Activated CD8-positive, alpha-beta memory T cell treated with anti-CD3 and anti-CD28 coated beads, Interleukin-2, amount 50 U/mL, for 24 hours (primary cell): ENCODE results near the gene UBASH3B.

ENCODE experiments used
- DNase-seq: peaks from one replicate; pipeline ENCODE4 v3.0.0-alpha.2; 2020; ENCODE audit errors: extremely low read depth

The UBASH3B gene

GRCh38 chr11:122780296-122780949 is 124.9 kb downstream of the UBASH3B start:
- no peak for DNase-seq

GRCh38 chr11:122781378-122782195 is 126.1 kb downstream of the UBASH3B start:
- peak; percentile 51 for DNase-seq

- no peak for DNase-seq
These were observed 126.7 kb downstream of the UBASH3B start for GRCh38 chr11:122782222-122782621.

- no peak for DNase-seq
These were observed 128.9 kb downstream of the UBASH3B start for GRCh38 chr11:122784325-122784955.

- no peak for DNase-seq
These were observed 129.6 kb downstream of the UBASH3B start for GRCh38 chr11:122785031-122785541.

GRCh38 chr11:122786896-122787295 is 131.4 kb downstream of the UBASH3B start:
- no peak for DNase-seq

- DNase-seq, result no peak
These were observed 133.4 kb downstream of the UBASH3B start for GRCh38 chr11:122788781-122789535.

GRCh38 chr11:122789907-122790306 is 134.4 kb downstream of the UBASH3B start:
- no peak for DNase-seq

GRCh38 chr11:122791411-122791810 is 135.9 kb downstream of the UBASH3B start:
- DNase-seq, result no peak

GRCh38 chr11:122791836-122792235 is 136.3 kb downstream of the UBASH3B start:
- no peak for DNase-seq

- no peak for DNase-seq
These were observed 138.0 kb downstream of the UBASH3B start for GRCh38 chr11:122793515-122793914.

GRCh38 chr11:122795307-122795706 is 139.8 kb downstream of the UBASH3B start:
- DNase-seq, result no peak

- peak; percentile 52 for DNase-seq
These were observed 140.7 kb downstream of the UBASH3B start for GRCh38 chr11:122796128-122796717.

- no peak for DNase-seq
These were observed 142.1 kb downstream of the UBASH3B start for GRCh38 chr11:122797651-122798050.

- DNase-seq, result no peak
These were observed 144.0 kb downstream of the UBASH3B start for GRCh38 chr11:122799406-122800105.

GRCh38 chr11:122802876-122803275 is 147.4 kb downstream of the UBASH3B start:
- DNase-seq, result no peak

GRCh38 chr11:122803306-122803705 is 147.8 kb downstream of the UBASH3B start:
- DNase-seq, result no peak

- no peak for DNase-seq
These were observed 148.2 kb downstream of the UBASH3B start for GRCh38 chr11:122803716-122804115.

- DNase-seq, result no peak
These were observed 148.6 kb downstream of the UBASH3B start for GRCh38 chr11:122804161-122804560.

GRCh38 chr11:122804796-122805195 is 149.3 kb downstream of the UBASH3B start:
- DNase-seq, result no peak
